ENCODE measurements around the gene ENPP7.

ENPP7 gene

GRCh38 chr17:79683365-79683764 lies 47.4 kb upstream of the ENPP7 start:
- TF ChIP-seq RAD21 (IDR thresholded peaks at IDR 0.05; ENCODE audit: low read depth) (no peak), NFIC (IDR thresholded peaks at IDR 0.05) (no peak), CEBPB (IDR thresholded peaks at IDR 0.05) (no peak), EGR1 (IDR thresholded peaks at IDR 0.05) (no peak), CREB1 (IDR thresholded peaks at IDR 0.05; ENCODE audit: low read depth) (no peak), FOXM1 (IDR thresholded peaks at IDR 0.05; ENCODE audit: borderline replicate concordance, low read depth) (no peak), USF1 (IDR thresholded peaks at IDR 0.05) (no peak), TAF1 (IDR thresholded peaks at IDR 0.05; ENCODE audit: low read depth) (no peak), YY1 (IDR thresholded peaks at IDR 0.05; ENCODE audit: low read depth) (no peak), TCF12 (IDR thresholded peaks at IDR 0.05; ENCODE audit: low read depth) (no peak), REST (IDR thresholded peaks at IDR 0.05; ENCODE audit: low read depth) (no peak), EP300 (IDR thresholded peaks at IDR 0.05; ENCODE audit: borderline replicate concordance) (no peak), TEAD4 (IDR thresholded peaks at IDR 0.05) (no peak), MAX (IDR thresholded peaks at IDR 0.05) (no peak), ZBTB7A (IDR thresholded peaks at IDR 0.05; ENCODE audit: low read depth) (no peak)

- no peak for TF ChIP-seq ZBTB7A (IDR thresholded peaks at IDR 0.05; ENCODE audit: low read depth)
- no peak for TF ChIP-seq TAF1 (IDR thresholded peaks at IDR 0.05; ENCODE audit: low read depth)
- TF ChIP-seq TEAD4 (IDR thresholded peaks at IDR 0.05): no peak
- no peak for TF ChIP-seq CEBPB (IDR thresholded peaks at IDR 0.05)
These were observed 46.4 kb upstream of the ENPP7 start for GRCh38 chr17:79684132-79684985.

- 0 out of 2 replicates have a peak, but pooled peaks have one; percentile 41 for TF ChIP-seq USF1 (IDR thresholded peaks at IDR 0.05)
- no peak for TF ChIP-seq CEBPB (IDR thresholded peaks at IDR 0.05)
- no peak for TF ChIP-seq EGR1 (IDR thresholded peaks at IDR 0.05)
- no peak for TF ChIP-seq REST (IDR thresholded peaks at IDR 0.05; ENCODE audit: low read depth)
These were observed 45.6 kb upstream of the ENPP7 start for GRCh38 chr17:79685121-79685520.

- TF ChIP-seq CEBPB (IDR thresholded peaks at IDR 0.05) (no peak), YY1 (IDR thresholded peaks at IDR 0.05; ENCODE audit: low read depth) (no peak), EP300 (IDR thresholded peaks at IDR 0.05; ENCODE audit: borderline replicate concordance) (no peak), REST (IDR thresholded peaks at IDR 0.05; ENCODE audit: low read depth) (no peak), FOXM1 (IDR thresholded peaks at IDR 0.05; ENCODE audit: borderline replicate concordance, low read depth) (no peak), RAD21 (IDR thresholded peaks at IDR 0.05; ENCODE audit: low read depth) (no peak), USF1 (IDR thresholded peaks at IDR 0.05) (no peak), CREB1 (IDR thresholded peaks at IDR 0.05; ENCODE audit: low read depth) (no peak), NFIC (IDR thresholded peaks at IDR 0.05) (no peak), ZBTB7A (IDR thresholded peaks at IDR 0.05; ENCODE audit: low read depth) (no peak), TEAD4 (IDR thresholded peaks at IDR 0.05) (no peak), TCF12 (IDR thresholded peaks at IDR 0.05; ENCODE audit: low read depth) (no peak), EGR1 (IDR thresholded peaks at IDR 0.05) (no peak), MAX (IDR thresholded peaks at IDR 0.05) (no peak), TAF1 (IDR thresholded peaks at IDR 0.05; ENCODE audit: low read depth) (no peak)
These were observed 44.3 kb upstream of the ENPP7 start for GRCh38 chr17:79686476-79686875.

Data from Ishikawa (cell line).